ENCODE data around the gene ZDHHC8.

ZDHHC8 gene

DNA sequence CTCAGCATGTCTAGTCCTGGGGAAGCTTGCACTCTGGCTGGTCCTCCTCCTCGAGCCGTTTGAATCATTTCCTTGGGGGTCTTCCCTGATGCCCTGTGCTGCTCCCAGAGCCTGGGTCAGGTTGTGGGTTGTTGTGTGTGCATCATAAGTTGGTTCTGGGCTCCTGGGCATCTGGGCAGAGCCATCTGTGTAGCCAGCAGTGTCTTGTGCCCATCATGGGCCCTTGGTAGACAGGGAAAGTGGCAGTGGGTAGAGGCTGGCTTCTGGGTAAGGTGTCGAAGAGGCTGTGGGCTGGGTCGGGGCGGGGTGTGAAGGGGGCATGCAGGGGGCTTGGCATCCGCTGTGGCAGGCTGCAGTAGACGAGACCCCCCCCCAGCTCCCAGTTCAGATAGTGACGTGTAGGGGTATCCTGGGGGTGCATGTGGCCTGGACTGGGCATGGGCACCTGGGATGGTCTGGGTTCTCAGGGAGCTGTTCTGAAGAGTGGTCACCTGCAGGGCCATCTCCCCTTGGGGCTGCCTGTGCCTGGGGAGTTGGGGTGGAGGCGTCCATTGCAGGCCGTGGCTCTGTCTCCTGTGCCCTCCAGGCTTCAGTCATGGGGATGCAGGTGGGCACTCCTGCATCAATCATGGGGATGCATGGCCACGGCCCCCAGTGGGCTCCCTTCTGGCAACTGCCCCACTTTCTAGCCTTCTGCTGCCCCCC is 7.4 kb upstream of the ZDHHC8 start:
- TF ChIP-seq, protein P1, sequence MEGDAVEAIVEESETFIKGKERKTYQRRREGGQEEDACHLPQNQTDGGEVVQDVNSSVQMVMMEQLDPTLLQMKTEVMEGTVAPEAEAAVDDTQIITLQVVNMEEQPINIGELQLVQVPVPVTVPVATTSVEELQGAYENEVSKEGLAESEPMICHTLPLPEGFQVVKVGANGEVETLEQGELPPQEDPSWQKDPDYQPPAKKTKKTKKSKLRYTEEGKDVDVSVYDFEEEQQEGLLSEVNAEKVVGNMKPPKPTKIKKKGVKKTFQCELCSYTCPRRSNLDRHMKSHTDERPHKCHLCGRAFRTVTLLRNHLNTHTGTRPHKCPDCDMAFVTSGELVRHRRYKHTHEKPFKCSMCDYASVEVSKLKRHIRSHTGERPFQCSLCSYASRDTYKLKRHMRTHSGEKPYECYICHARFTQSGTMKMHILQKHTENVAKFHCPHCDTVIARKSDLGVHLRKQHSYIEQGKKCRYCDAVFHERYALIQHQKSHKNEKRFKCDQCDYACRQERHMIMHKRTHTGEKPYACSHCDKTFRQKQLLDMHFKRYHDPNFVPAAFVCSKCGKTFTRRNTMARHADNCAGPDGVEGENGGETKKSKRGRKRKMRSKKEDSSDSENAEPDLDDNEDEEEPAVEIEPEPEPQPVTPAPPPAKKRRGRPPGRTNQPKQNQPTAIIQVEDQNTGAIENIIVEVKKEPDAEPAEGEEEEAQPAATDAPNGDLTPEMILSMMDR (conservative IDR thresholded peaks at IDR 0.05; ENCODE audit: low read depth, low read length): no peak
- no peak overlapping the region for H3K4me3 ChIP-seq (ENCODE audit: low read depth, low read length)

DNA sequence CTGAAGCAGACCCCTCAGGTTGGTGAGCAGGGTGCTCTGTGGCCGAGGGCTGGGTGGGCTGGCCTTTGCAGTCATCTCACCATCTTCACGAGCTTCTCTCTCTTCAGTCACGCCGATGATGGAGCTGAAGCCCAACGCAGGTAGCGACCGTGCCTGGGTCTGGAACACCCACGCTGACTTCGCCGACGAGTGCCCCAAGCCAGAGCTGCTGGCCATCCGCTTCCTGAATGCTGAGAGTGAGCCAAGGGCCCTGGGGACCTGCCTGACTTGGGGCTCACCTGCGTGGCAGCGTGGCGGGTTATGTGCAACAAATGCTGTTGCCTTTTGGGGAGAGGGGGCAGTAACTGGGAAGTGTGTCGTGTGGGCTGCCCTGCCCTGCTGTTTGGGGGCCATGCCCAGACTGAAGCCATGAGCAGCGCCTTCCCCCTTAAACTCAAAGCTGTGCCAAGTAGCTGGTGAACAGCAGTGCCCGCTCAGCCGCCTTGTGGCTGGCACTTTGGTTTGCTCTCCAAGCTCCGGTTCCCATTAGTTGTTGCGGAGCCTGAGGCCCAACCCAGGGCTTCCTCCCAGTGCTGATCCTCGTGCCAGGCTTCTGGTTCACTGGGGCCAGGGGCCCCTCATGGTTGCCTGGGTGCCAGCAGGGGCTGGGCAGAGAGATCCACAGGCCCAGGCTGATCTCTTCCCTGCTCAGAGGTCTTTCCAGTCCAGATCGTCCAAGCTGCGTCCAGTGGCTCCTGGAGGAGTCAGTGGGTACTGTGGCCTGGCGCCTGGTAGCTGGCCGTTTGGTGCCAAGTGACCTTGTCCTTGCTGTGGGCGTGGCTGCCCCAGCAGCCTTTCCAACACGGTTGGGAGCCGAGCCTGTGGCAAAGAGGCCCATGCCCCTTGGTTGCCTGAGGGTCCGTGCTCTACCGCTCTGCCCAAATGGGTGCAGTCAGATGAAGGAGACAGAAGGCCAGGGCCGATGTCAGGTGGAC is 6.1 kb upstream of the ZDHHC8 start:
- no peak for DNase-seq (ENCODE audit: low read depth)
- TF ChIP-seq, protein P1 (conservative IDR thresholded peaks at IDR 0.05; ENCODE audit: low read depth, low read length): no peak
- no peak overlapping the region for H3K4me3 ChIP-seq (ENCODE audit: low read depth, low read length)

More for the DNA sequence above, 7.4 kb upstream of the ZDHHC8 start:
- DNase-seq (ENCODE audit: low read depth): no peak

DNA sequence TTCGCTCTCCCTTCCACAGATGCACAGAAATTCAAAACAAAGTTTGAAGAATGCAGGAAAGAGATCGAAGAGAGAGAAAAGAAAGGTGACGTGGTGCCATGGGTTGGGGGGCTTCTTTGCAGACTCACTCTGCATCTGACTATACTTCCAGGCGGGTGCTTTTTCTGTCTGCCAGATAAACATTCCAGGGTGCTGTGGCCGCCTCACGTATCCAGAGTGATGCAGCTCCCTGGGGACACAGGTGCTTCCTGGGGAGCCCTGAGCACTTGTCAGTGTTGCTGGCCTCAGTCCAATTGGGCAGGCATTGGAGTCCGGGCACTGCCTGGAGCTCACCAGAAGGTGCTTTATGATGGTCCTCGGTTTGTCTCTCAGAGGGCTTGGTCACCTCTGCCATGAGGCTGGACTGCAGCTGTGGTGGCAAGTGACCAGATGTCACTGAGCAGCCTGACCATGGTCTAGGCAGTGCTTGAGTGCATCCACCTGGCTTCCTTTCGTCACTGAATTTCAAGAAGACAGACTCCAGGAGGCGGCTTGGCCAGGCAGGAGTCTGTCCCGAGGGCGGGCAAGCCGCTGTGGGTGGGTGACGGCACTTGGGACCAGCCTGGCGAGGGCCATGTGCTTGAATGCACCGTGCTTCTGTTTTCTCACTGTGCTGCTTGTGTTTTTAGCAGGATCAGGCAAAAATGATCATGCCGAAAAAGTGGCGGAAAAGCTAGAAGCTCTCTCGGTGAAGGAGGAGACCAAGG is 5.1 kb upstream of the ZDHHC8 start:
- DNase-seq (ENCODE audit: low read depth): no peak
- H3K4me3 ChIP-seq (ENCODE audit: low read depth, low read length): no peak overlapping the region
- TF ChIP-seq, protein P1 (conservative IDR thresholded peaks at IDR 0.05; ENCODE audit: low read depth, low read length): no peak

DNA sequence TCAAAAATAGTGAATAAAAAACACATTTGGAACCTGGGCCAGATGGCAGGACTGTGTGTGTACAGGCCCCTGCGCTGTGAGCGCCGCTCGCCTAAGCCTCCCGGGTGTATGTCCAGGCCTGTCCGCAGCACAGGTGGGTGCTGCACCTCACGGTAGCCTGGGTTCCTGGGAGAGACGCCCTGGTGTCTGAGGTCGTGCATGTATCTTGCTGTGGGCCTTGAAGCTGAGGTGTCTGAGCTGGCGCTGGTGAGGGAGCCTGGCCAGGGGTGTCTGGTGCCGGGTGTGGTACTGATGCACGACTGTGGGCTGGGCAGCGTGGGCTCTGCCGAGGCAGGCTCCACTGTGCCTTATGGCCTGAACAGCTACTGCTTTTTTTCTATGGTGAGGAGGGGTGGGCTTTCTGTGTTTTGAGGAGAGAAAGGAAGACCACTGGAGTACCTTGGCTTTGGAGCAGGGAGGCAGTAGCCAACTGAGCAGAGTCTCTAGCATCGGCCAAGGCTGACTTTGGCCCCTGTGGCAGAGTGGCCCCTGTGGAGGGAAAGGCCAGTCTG is 4.2 kb upstream of the ZDHHC8 start:
- H3K4me3 ChIP-seq (ENCODE audit: low read depth, low read length): no peak overlapping the region
- TF ChIP-seq, protein P1 (conservative IDR thresholded peaks at IDR 0.05; ENCODE audit: low read depth, low read length): no peak
- no peak for DNase-seq (ENCODE audit: low read depth)

DNA sequence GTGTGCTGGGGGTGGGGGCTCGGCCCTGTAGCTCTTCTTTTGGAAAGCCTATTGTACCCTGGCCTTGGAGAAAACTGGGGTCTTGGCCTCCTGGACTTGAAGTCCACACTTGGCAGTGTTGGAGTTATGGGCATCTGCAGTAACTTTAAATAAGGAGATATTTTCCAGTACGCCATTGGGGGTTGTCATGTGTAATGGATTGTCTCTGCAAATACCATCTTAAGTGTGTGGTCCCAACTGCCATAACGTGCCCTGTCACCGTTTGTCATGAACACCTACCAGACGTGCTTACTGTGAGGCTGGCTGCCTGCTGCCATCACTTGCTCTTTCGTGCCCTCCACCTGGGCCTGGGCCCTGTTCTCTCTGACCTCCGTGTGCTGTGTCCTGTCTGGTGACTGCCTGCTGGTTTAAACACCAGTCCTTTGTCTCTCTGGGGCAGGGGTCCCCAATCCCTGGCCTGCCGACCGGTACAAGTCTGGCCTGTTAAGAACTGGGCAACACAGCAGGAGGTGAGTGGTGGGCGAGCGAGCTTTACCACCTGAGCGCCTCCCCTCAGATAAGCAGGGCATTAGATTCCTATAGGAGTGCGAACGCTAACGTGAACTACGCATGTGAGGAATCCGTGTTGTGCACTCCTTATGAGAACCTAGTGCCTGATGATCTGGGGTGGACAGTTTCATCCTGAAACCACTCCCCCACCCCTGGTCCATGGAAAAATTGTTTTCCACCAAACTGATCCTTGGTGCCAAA is 3.6 kb upstream of the ZDHHC8 start:
- DNase-seq (ENCODE audit: low read depth): no peak
- TF ChIP-seq, protein P1 (conservative IDR thresholded peaks at IDR 0.05; ENCODE audit: low read depth, low read length): no peak
- H3K4me3 ChIP-seq (ENCODE audit: low read depth, low read length): no peak overlapping the region

DNA sequence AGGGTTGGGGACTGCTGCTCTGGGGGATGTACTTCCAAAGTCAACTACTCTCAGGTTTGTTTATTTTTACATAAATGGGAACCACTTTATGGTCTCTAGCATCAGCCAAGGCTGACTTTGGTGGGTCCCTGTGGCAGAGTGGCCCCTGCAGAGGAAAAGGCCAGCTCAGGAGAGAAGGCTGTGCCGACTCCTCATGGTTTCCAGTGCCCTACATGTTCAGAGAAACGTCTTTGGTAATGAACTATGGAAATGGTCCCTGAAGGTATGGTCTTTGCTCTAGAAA is 3.0 kb upstream of the ZDHHC8 start:
- TF ChIP-seq, protein P1 (conservative IDR thresholded peaks at IDR 0.05; ENCODE audit: low read depth, low read length): no peak
- DNase-seq (ENCODE audit: low read depth): no peak
- H3K4me3 ChIP-seq (ENCODE audit: low read depth, low read length): no peak overlapping the region

Data from choroid plexus epithelial cell (primary cell).